MM.1S (cell line): Measurements from ENCODE around the gene SFXN4.

Experiments used
- DNase-seq: peaks from one replicate; pipeline ENCODE4 v3.0.0-alpha.2; 2015
- H2AFZ ChIP-seq: fragments of 300-600 bp; sonication (generic); 2 replicates; pipeline ENCODE4 v1.6.0; 2016; ENCODE audit warnings: antibody characterized with exemption, low read length
- H3F3A ChIP-seq: fragments of 300-600 bp; sonication (generic); 2 replicates; pipeline ENCODE4 v1.6.1; 2016; ENCODE audit warnings: mild to moderate bottlenecking, antibody characterized with exemption, low read length, moderate library complexity, mixed read lengths; ENCODE audit not compliant: insufficient read depth
- H3K27ac ChIP-seq: fragments of 300-600 bp; sonication (generic); 2 replicates; pipeline ENCODE4 v1.5.1; 2016; ENCODE audit warnings: mild to moderate bottlenecking, low read length
- H3K27me3 ChIP-seq: fragments of 300-600 bp; sonication (generic); replicated peaks from 2 replicates; pipeline ENCODE4 v1.6.0; 2016; ENCODE audit warnings: low read length; ENCODE audit not compliant: insufficient read depth
- H3K36me3 ChIP-seq: fragments of 300-600 bp; sonication (generic); replicated peaks from 2 replicates; pipeline ENCODE4 v1.6.1; 2016; ENCODE audit warnings: mild to moderate bottlenecking, low read length, mixed read lengths; ENCODE audit not compliant: insufficient read depth
- H3K4me1 ChIP-seq: fragments of 300-600 bp; sonication (generic); 2 replicates; pipeline ENCODE4 v1.6.1; 2016; ENCODE audit warnings: low read length, mixed read lengths
- H3K4me2 ChIP-seq: fragments of 300-600 bp; sonication (generic); 2 replicates; pipeline ENCODE4 v1.6.0; 2016; ENCODE audit warnings: low read depth, low read length
- H3K4me3 ChIP-seq: fragments of 300-600 bp; sonication (generic); 2 replicates; pipeline ENCODE4 v1.5.1; 2016; ENCODE audit warnings: low read length, mixed read lengths
- H3K79me2 ChIP-seq: fragments of 300-600 bp; sonication (generic); 2 replicates; pipeline ENCODE4 v1.6.1; 2016; ENCODE audit warnings: mixed run types, low read length, mixed read lengths
- H3K9ac ChIP-seq: fragments of 300-600 bp; sonication (generic); 2 replicates; pipeline ENCODE4 v1.6.1; 2016; ENCODE audit warnings: low read length, mixed read lengths
- H3K9me2 ChIP-seq: fragments of 300-600 bp; sonication (generic); replicated peaks from 2 replicates; pipeline ENCODE4 v1.6.1; 2016; ENCODE audit warnings: mild to moderate bottlenecking, low read length, mixed read lengths; ENCODE audit not compliant: insufficient read depth
- H3K9me3 ChIP-seq: fragments of 300-600 bp; sonication (generic); replicated peaks from 2 replicates; pipeline ENCODE4 v1.6.1; 2016; ENCODE audit warnings: mild to moderate bottlenecking, low read length, mixed read lengths; ENCODE audit not compliant: insufficient read depth
- H4K20me1 ChIP-seq: fragments of 300-600 bp; sonication (generic); 2 replicates; pipeline ENCODE4 v1.6.1; 2016; ENCODE audit warnings: mild to moderate bottlenecking, low read length, moderate library complexity, mixed read lengths; ENCODE audit not compliant: insufficient read depth
- CTCF ChIP-seq: fragments of 300-600 bp; sonication (generic); IDR thresholded peaks from 2 replicates; pipeline ENCODE4 v1.5.1; 2016; ENCODE audit warnings: antibody characterized with exemption, low read length, mixed read lengths
- EZH2 ChIP-seq: fragments of 300-600 bp; sonication (generic); optimal IDR thresholded peaks from 2 replicates; pipeline ENCODE3; 2017; ENCODE audit warnings: low read depth, mild to moderate bottlenecking, antibody characterized with exemption, low read length, mixed read lengths
- EZH2phosphoT487 ChIP-seq: fragments of 300-600 bp; sonication (generic); IDR thresholded peaks from 2 replicates; pipeline ENCODE4 v1.6.1; 2018; ENCODE audit warnings: antibody characterized with exemption, low read length

SFXN4 gene

GRCh38 chr10:119208553-119208940 lies 43.0 kb upstream of the SFXN4 start:
- H3K9ac ChIP-seq = peak overlapping the region; percentile 36; the same call in 1 of the 2 replicates
- H3K79me2 ChIP-seq = 0 out of 2 replicates have a peak, but pooled peaks cover 6% of the 10 kb centered on the region
- H3K9me2 ChIP-seq = no peaks in the 10 kb centered on the region
- peak overlapping the region; percentile 98 for H3K4me2 ChIP-seq
- no peaks in the 10 kb centered on the region for H3K27me3 ChIP-seq
- TF ChIP-seq CTCF (no peak), EZH2 (no peak), EZH2phosphoT487 (no peak)
- peaks cover 26% of the 10 kb centered on the region for H3F3A ChIP-seq
- no peaks in the 10 kb centered on the region for H3K9me3 ChIP-seq
- H4K20me1 ChIP-seq = no peaks in the 10 kb centered on the region
- no peak overlapping the region for H2AFZ ChIP-seq
- H3K4me1 ChIP-seq = peaks cover 41% of the 10 kb centered on the region
- DNase-seq = no peak
- H3K36me3 ChIP-seq = no peaks in the 10 kb centered on the region
- H3K27ac ChIP-seq = no peak overlapping the region
- peak overlapping the region; percentile 81 for H3K4me3 ChIP-seq

- peak overlapping the region; percentile 36; the same call in 1 of the 2 replicates for H3K9ac ChIP-seq
- H3K4me1 ChIP-seq = peaks cover 40% of the 10 kb centered on the region
- H3K4me2 ChIP-seq = peak overlapping the region; percentile 98
- no peaks in the 10 kb centered on the region for H4K20me1 ChIP-seq
- H3K27ac ChIP-seq = peak overlapping the region; percentile 7; the same call in 1 of the 2 replicates
- H3K4me3 ChIP-seq = peak overlapping the region; percentile 81
- H3K79me2 ChIP-seq = 0 out of 2 replicates have a peak, but pooled peaks cover 6% of the 10 kb centered on the region
- no peaks in the 10 kb centered on the region for H3K9me3 ChIP-seq
- TF ChIP-seq EZH2 = no peak
- no peak for TF ChIP-seq EZH2phosphoT487
- TF ChIP-seq CTCF = no peak
- H3K9me2 ChIP-seq = no peaks in the 10 kb centered on the region
- no peaks in the 10 kb centered on the region for H3K36me3 ChIP-seq
- no peaks in the 10 kb centered on the region for H3K27me3 ChIP-seq
- DNase-seq = peak; percentile 39
- peaks cover 25% of the 10 kb centered on the region for H3F3A ChIP-seq
- peak overlapping the region; percentile 85 for H2AFZ ChIP-seq
These were observed 42.4 kb upstream of the SFXN4 start for GRCh38 chr10:119207713-119208552.

- no peaks in the 10 kb centered on the region for H3K9me2 ChIP-seq
- H2AFZ ChIP-seq = peak within 1 kb of the TSS; percentile 85
- H3F3A ChIP-seq = peaks cover 19% of the 10 kb centered on the region
- no peaks in the 10 kb centered on the region for H4K20me1 ChIP-seq
- DNase-seq = peak; percentile 97
- peaks cover 34% of the 10 kb centered on the region for H3K4me1 ChIP-seq
- peak within 1 kb of the TSS; percentile 67 for H3K9ac ChIP-seq
- no peaks in the 10 kb centered on the region for H3K9me3 ChIP-seq
- 0 out of 2 replicates have a peak, but pooled peaks cover 6% of the 10 kb centered on the region for H3K79me2 ChIP-seq
- peak within 1 kb of the TSS; percentile 81 for H3K4me3 ChIP-seq
- H3K36me3 ChIP-seq = no peaks in the 10 kb centered on the region
- H3K27me3 ChIP-seq = no peaks in the 10 kb centered on the region
- H3K27ac ChIP-seq = peak within 1 kb of the TSS; percentile 45; the same call in 1 of the 2 replicates
- H3K4me2 ChIP-seq = peak within 1 kb of the TSS; percentile 98
- no peak for TF ChIP-seq CTCF
- TF ChIP-seq EZH2phosphoT487 = no peak
- TF ChIP-seq EZH2 = no peak
These were observed 41.8 kb upstream of the SFXN4 start, which contains the start of gene GRK5 for GRCh38 chr10:119207366-119207666. TSS of gene GRK5 (plus strand) at chr10:119207571. CDS start at chr10:119207918, 347 bp downstream.
